Measurements from ENCODE around the gene WTAP. TPM values are rescaled to one million over a fixed set of nuclear protein-coding genes. Genes with fewer than 3 reads are reported as not detected.

Gene WTAP
- total and polyA plus RNA-seq, 2 experiments from 2014 or later = 108 to 121 TPM

- Histone ChIP-seq H3K27ac (ENCODE audit: low read depth) (peak overlapping the region; percentile 47; the same call in 1 of the 2 replicates), H4K20me1 (replicated peaks; ENCODE audit: insufficient read depth) (peaks cover 40% of the 10 kb centered on the region), H3F3A (replicated peaks; ENCODE audit: low read depth) (peaks cover 3% of the 10 kb centered on the region; the same call in 1 of the 2 replicates), H2AFZ (no peak overlapping the region), H3K9me2 (ENCODE audit: insufficient read depth) (no peaks in the 10 kb centered on the region), H3K27me3 (ENCODE audit: insufficient read depth) (no peaks in the 10 kb centered on the region), H3K4me1 (ENCODE audit: insufficient read depth) (peaks cover 19% of the 10 kb centered on the region), H3K4me2 (peak overlapping the region; percentile 87), H3K36me3 (ENCODE audit: insufficient read depth) (peaks cover 59% of the 10 kb centered on the region), H3K4me3 (peak overlapping the region; percentile 81), H3K79me2 (replicated peaks; ENCODE audit: insufficient read depth) (peaks cover 87% of the 10 kb centered on the region)
- Mint-ChIP-seq H3K4me3 (peak overlapping the region; percentile 99), H3K27ac (peak overlapping the region; percentile 62; the same call in 1 of the 2 replicates), H3K36me3 (ENCODE audit: low read depth) (peaks cover 88% of the 10 kb centered on the region), H3K4me1 (peaks cover 27% of the 10 kb centered on the region), H3K9me3 (no peaks in the 10 kb centered on the region), H3K27me3 (ENCODE audit: insufficient read depth, low read depth, poor library complexity) (peaks cover 5% of the 10 kb centered on the region)
- ATAC-seq (peak; percentile 2; the same call in 2 of the 3 replicates), DNase-seq (ENCODE audit: low spot score) (peak; percentile 61)
- TF ChIP-seq EZH2 (IDR thresholded peaks at IDR 0.05; ENCODE audit: low read depth, unreplicated experiment) (no peak), STAT1 (IDR thresholded peaks at IDR 0.05; ENCODE audit: unreplicated experiment) (no peak), ZNF114 (CRISPR knock-in tag; IDR thresholded peaks at IDR 0.05) (no peak), NANOG (IDR thresholded peaks at IDR 0.05; ENCODE audit: borderline replicate concordance) (no peak), CREB1 (CRISPR knock-in tag; IDR thresholded peaks at IDR 0.05; ENCODE audit: low read depth) (no peak), POLR2AphosphoS5 (IDR thresholded peaks at IDR 0.05; ENCODE audit: low read depth) (no peak), ZNF462 (CRISPR knock-in tag; IDR thresholded peaks at IDR 0.05) (no peak)
- TF ChIP-seq, protein P1, sequence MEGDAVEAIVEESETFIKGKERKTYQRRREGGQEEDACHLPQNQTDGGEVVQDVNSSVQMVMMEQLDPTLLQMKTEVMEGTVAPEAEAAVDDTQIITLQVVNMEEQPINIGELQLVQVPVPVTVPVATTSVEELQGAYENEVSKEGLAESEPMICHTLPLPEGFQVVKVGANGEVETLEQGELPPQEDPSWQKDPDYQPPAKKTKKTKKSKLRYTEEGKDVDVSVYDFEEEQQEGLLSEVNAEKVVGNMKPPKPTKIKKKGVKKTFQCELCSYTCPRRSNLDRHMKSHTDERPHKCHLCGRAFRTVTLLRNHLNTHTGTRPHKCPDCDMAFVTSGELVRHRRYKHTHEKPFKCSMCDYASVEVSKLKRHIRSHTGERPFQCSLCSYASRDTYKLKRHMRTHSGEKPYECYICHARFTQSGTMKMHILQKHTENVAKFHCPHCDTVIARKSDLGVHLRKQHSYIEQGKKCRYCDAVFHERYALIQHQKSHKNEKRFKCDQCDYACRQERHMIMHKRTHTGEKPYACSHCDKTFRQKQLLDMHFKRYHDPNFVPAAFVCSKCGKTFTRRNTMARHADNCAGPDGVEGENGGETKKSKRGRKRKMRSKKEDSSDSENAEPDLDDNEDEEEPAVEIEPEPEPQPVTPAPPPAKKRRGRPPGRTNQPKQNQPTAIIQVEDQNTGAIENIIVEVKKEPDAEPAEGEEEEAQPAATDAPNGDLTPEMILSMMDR (conservative IDR thresholded peaks at IDR 0.05; ENCODE audit: low read depth in 2 of 2) = no peak
- TF ChIP-seq, protein P2, sequence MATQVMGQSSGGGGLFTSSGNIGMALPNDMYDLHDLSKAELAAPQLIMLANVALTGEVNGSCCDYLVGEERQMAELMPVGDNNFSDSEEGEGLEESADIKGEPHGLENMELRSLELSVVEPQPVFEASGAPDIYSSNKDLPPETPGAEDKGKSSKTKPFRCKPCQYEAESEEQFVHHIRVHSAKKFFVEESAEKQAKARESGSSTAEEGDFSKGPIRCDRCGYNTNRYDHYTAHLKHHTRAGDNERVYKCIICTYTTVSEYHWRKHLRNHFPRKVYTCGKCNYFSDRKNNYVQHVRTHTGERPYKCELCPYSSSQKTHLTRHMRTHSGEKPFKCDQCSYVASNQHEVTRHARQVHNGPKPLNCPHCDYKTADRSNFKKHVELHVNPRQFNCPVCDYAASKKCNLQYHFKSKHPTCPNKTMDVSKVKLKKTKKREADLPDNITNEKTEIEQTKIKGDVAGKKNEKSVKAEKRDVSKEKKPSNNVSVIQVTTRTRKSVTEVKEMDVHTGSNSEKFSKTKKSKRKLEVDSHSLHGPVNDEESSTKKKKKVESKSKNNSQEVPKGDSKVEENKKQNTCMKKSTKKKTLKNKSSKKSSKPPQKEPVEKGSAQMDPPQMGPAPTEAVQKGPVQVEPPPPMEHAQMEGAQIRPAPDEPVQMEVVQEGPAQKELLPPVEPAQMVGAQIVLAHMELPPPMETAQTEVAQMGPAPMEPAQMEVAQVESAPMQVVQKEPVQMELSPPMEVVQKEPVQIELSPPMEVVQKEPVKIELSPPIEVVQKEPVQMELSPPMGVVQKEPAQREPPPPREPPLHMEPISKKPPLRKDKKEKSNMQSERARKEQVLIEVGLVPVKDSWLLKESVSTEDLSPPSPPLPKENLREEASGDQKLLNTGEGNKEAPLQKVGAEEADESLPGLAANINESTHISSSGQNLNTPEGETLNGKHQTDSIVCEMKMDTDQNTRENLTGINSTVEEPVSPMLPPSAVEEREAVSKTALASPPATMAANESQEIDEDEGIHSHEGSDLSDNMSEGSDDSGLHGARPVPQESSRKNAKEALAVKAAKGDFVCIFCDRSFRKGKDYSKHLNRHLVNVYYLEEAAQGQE (IDR thresholded peaks at IDR 0.05; ENCODE audit: unreplicated experiment) = no peak
These were observed 61.6 kb downstream of the WTAP start for GRCh38 chr6:159788753-159789376.

All from GM23338 (cell line).